GM23248 (cell line): Measurements from ENCODE around the gene ITPKB.

Experiments
- EZH2 ChIP-seq: fragments of 200-600 bp; sonication (generic); IDR thresholded peaks from 2 replicates; pipeline ENCODE4 v1.6.1; 2018; ENCODE audit warnings: antibody characterized with exemption, mild to moderate bottlenecking; ENCODE audit not compliant: insufficient read depth, poor library complexity, severe bottlenecking
- EZH2phosphoT487 ChIP-seq: fragments of 200-600 bp; sonication (generic); IDR thresholded peaks from 2 replicates; pipeline ENCODE4 v1.6.1; 2018; ENCODE audit warnings: antibody characterized with exemption, moderate library complexity, mild to moderate bottlenecking, low read depth; ENCODE audit not compliant: insufficient read depth

- TF ChIP-seq EZH2 (no peak), EZH2phosphoT487 (no peak)
These were observed 134.3 kb downstream of the ITPKB start for GRCh38 chr1:226604560-226605317.
